K562 (cell line): Measurements from ENCODE around the gene GALNT7. TPM values are rescaled to one million over a fixed set of nuclear protein-coding genes. Genes with fewer than 3 reads are reported as not detected.

Source experiments
- ATAC-seq: fragments of 200-7000 bp; cut with Tn5 transposase; 3 replicates; pipeline ENCODE4 v1.9.1; 2020; ENCODE audit warnings: moderate library complexity
- BruUV-seq: library from RNA; stranded (reverse); fragments of 400-500 nt; replicated peaks from 2 replicates; lab custom pipeline; 2021; lab: Mats Ljungman, UMichigan
- CTCF ChIA-PET: fragments of 300-600 bp; formaldehyde crosslinking; extraction: SDS; loops from one replicate; lab custom pipeline; 2021; ENCODE audit warnings: low intra/inter-chr PET ratio; lab: Yijun Ruan, JAX
- POLR2A ChIA-PET: fragments of 300-600, 350-650 bp; sonication (Branson Sonifier 250); formaldehyde crosslinking; extraction: SDS; loops from one replicate; lab custom pipeline; 2021; ENCODE audit warnings: antibody characterized with exemption, inconsistent platforms; lab: Yijun Ruan, JAX
- DNase-seq, 4 experiments: peaks; one replicate each; pipeline versions ENCODE4 v3.0.0 to v3.0.0-alpha.2; 2011 to 2018; ENCODE audit warnings: low spot score in 3 of 4, mixed read lengths in 3 of 4; ENCODE audit errors: extremely low read depth in 1 of 4
- FAIRE-seq: peaks from 2 replicates; lab custom pipeline; 2011; peaks lifted over from hg19 to GRCh38; lab: Jason Lieb, UNC
- H2AFZ ChIP-seq: 2 replicates; pipeline ENCODE4 v1.6.0; 2011; ENCODE audit warnings: low read depth, low read length, control low read depth, inconsistent platforms
- H3K27ac ChIP-seq: fragments of 200-600 bp; 3 replicates; pipeline ENCODE4 v1.8.0; 2011; ENCODE audit warnings: low read depth, mild to moderate bottlenecking, control low read depth, inconsistent platforms, low read length, moderate library complexity, mixed read lengths; ENCODE audit errors: extremely low read depth
- H3K27me3 ChIP-seq, 2 experiments: fragments of 300-600 bp in 1 of 2; 2 replicates in 1 of 2; 3 replicates in 1 of 2; pipeline versions ENCODE4 v1.6.0 to v1.8.0; 2011; ENCODE audit warnings: inconsistent platforms in 2 of 2, low read length in 2 of 2, mild to moderate bottlenecking in 1 of 2, mixed read lengths in 1 of 2, moderate library complexity in 1 of 2; ENCODE audit not compliant: control insufficient read depth in 2 of 2, insufficient read depth in 2 of 2
- H3K36me3 ChIP-seq: fragments of 300-600 bp; 3 replicates; pipeline ENCODE4 v1.8.0; 2011; ENCODE audit warnings: mild to moderate bottlenecking, low read length, inconsistent platforms; ENCODE audit not compliant: control insufficient read depth, insufficient read depth
- H3K4me1 ChIP-seq, 2 experiments: fragments of 200-600 bp in 1 of 2; replicated peaks in 1 of 2; 2 replicates in 1 of 2; 3 replicates in 1 of 2; pipeline versions ENCODE4 v1.5.1 to v1.8.0; 2011; ENCODE audit warnings: inconsistent platforms in 2 of 2, low read length in 2 of 2, mild to moderate bottlenecking in 1 of 2, mixed read lengths in 1 of 2, moderate library complexity in 1 of 2; ENCODE audit not compliant: control insufficient read depth in 2 of 2, insufficient read depth in 2 of 2
- H3K4me2 ChIP-seq: 2 replicates; pipeline ENCODE4 v1.6.1; 2011; ENCODE audit warnings: low read length, control low read depth, inconsistent platforms, mixed read lengths; ENCODE audit not compliant: insufficient read depth
- H3K4me3 ChIP-seq: fragments of 200-600 bp; sonication (generic), shearing (Covaris generic); 2 replicates; pipeline ENCODE4 v1.5.1; 2016; ENCODE audit warnings: control low read depth, inconsistent platforms
- H3K79me2 ChIP-seq: fragments of 200-600 bp; 3 replicates; pipeline ENCODE4 v1.8.0; 2011; ENCODE audit warnings: low read length, inconsistent platforms; ENCODE audit not compliant: control insufficient read depth, insufficient read depth
- H3K9ac ChIP-seq, 2 experiments: 2 replicates each; pipeline versions ENCODE4 v1.6.0 to v1.6.1; 2011; ENCODE audit warnings: low read depth in 2 of 2, low read length in 2 of 2, control low read depth in 1 of 2, inconsistent platforms in 1 of 2, mild to moderate bottlenecking in 1 of 2, mixed read lengths in 1 of 2; ENCODE audit not compliant: insufficient read depth in 1 of 2
- H3K9me1 ChIP-seq: one replicate; pipeline ENCODE4 v1.6.0; 2011; ENCODE audit warnings: inconsistent platforms, mild to moderate bottlenecking, low read length, moderate library complexity; ENCODE audit not compliant: control insufficient read depth, insufficient read depth
- H3K9me3 ChIP-seq: replicated peaks from 2 replicates; pipeline ENCODE4 v1.5.1; 2011; ENCODE audit warnings: low read depth, low read length, inconsistent platforms; ENCODE audit not compliant: control insufficient read depth, insufficient read depth
- H4K20me1 ChIP-seq: replicated peaks from 2 replicates; pipeline ENCODE4 v1.6.1; 2011; ENCODE audit warnings: low read length, inconsistent platforms, mixed read lengths; ENCODE audit not compliant: control insufficient read depth, insufficient read depth
- ATF4 ChIP-seq: fragments of 450-650 bp; formaldehyde crosslinking; IDR thresholded peaks from 2 replicates; pipeline ENCODE4 v1.4.0; 2022; ENCODE audit warnings: mild to moderate bottlenecking, moderate library complexity
- HBP1 ChIP-seq: fragments of 450-650 bp; formaldehyde crosslinking; IDR thresholded peaks from 2 replicates; pipeline ENCODE4 v1.4.0; 2022; ENCODE audit warnings: missing genetic modification characterization
- L3MBTL2 ChIP-seq: fragments of 450-650 bp; IDR thresholded peaks from 2 replicates; pipeline ENCODE4 v1.6.1; 2016; ENCODE audit warnings: mild to moderate bottlenecking, moderate library complexity
- LCOR ChIP-seq: sonication (generic); formaldehyde crosslinking; IDR thresholded peaks from 2 replicates; pipeline ENCODE4 v1.8.0; 2022; ENCODE audit warnings: mild to moderate bottlenecking, missing genetic modification reagents
- NFE2 ChIP-seq: IDR thresholded peaks from 2 replicates; pipeline ENCODE4 v1.6.1; 2014; ENCODE audit warnings: antibody characterized with exemption, low read depth
- NFIC ChIP-seq: fragments of 450-650 bp; IDR thresholded peaks from 2 replicates; pipeline ENCODE4 v1.6.1; 2017; ENCODE audit warnings: mild to moderate bottlenecking, inconsistent platforms
- YBX1 ChIP-seq: fragments of 450-650 bp; IDR thresholded peaks from 2 replicates; pipeline ENCODE4 v1.7.1; 2016; ENCODE audit warnings: mild to moderate bottlenecking
- ZNF518B ChIP-seq: fragments of 250-450 bp; sonication (Bioruptor Pico); IDR thresholded peaks from 2 replicates; pipeline ENCODE4 v1.5.0; 2021; ENCODE audit warnings: mild to moderate bottlenecking, moderate library complexity
- WGBS: fragments of 100-300 bp; shearing (Covaris generic); methylation state at CpG from one replicate; pipeline ENCODE4 v1.1.6; 2016; ENCODE audit warnings: low coverage, mixed read lengths; ENCODE audit not compliant: insufficient coverage; ENCODE audit errors: missing lambda C conversion rate; 5-methylcytosine and 5-hydroxymethylcytosine counted together
- in situ Hi-C: fragments of 300-500 bp; cut with MboI; formaldehyde crosslinking; loops from 4 replicates; pipeline ENCODE4 v1.15.0; 2018; ENCODE audit warnings: inconsistent platforms, mixed read lengths
- intact Hi-C: fragments of 100-400 bp; cut with micrococcal nuclease; formaldehyde crosslinking; loops from 2 replicates; pipeline ENCODE4 v1.14.2; 2022
- polyA plus RNA-seq, 8 experiments: library from polyadenylated mRNA; depleted of rRNA in 4 of 8; stranded (reverse) in 5 of 8; unstranded in 3 of 8; fragments of >200 nt; fragmentation: Nextera tagmentation in 2 of 8; fragmentation: Illumina TruSeq in 1 of 8; extraction: Ambion mirVana in 2 of 8; extraction: Trizol in 1 of 8; gene quantifications; 2 replicates each; pipeline versions ENCODE4 v1.2.1 to v1.2.3, GENCODE V29; 2011 to 2014; ENCODE audit warnings: inconsistent platforms in 1 of 8, missing spikeins in 1 of 8
- total RNA-seq, 7 experiments: library from RNA; depleted of rRNA in 6 of 7; stranded (reverse); fragments of >200 nt in 6 of 7; fragmentation: Illumina TruSeq in 2 of 7; extraction: Trizol in 2 of 7; gene quantifications; 2 replicates each; pipeline versions ENCODE4 v1.2.1 to v1.2.3, GENCODE V29; 2011 to 2021; ENCODE audit warnings: low replicate concordance in 1 of 7

GALNT7 gene
- total and polyA plus RNA-seq, 9 of the 15 experiments (the other 6 are each of a cell fraction or from before 2014, with no cell fraction given) = 16.7 to 38.7 (median 31.1) TPM

GRCh38 chr4:173171987-173172386 lies 3.4 kb downstream of the GALNT7 start:
- Histone ChIP-seq H3K79me2 (peaks cover 96% of the 10 kb centered on the region), H3K4me3 (no peak overlapping the region), H3K27ac (no peak overlapping the region), H3K27me3 (no peaks in the 10 kb centered on the region), H3K4me1 (peaks cover 23 to 56% of the 10 kb centered on the region in 2 experiments), H2AFZ (no peak overlapping the region), H3K36me3 (no peaks in the 10 kb centered on the region), H4K20me1 (no peaks in the 10 kb centered on the region), H3K9me3 (no peaks in the 10 kb centered on the region), H3K4me2 (no peak overlapping the region), H3K9ac (no peak overlapping the region), H3K9me1 (no peaks in the 10 kb centered on the region)
- DNase-seq = no peak
- ChIA-PET CTCF (no interaction called here), POLR2A (interaction anchor here (1.3 kb wide), 1 partner anchor 9 kb away, joined by 3 read pairs; no protein-coding TSS in a partner anchor)
- WGBS = 52% methylated on average over 8 of the region's 8 CpGs
- no peak for ATAC-seq
- in situ Hi-C loops = no loop called here
- BruUV-seq = no TSS peak
- TF ChIP-seq NFIC = peak; percentile 70
- TF ChIP-seq LCOR (CRISPR knock-in tag) = 0 out of 2 replicates have a peak, but pooled peaks have one; percentile 24
- TF ChIP-seq NFE2 = no peak
- intact Hi-C loops = loop anchor here (1.0 to 5.0 kb wide), 5 partner anchors 45 to 147 kb away; no protein-coding TSS in a partner anchor
- FAIRE-seq = no peak

GRCh38 chr4:173174184-173174583 lies 5.6 kb downstream of the GALNT7 start:
- H3K27me3 ChIP-seq = no peaks in the 10 kb centered on the region
- peak overlapping the region; percentile 59 for H3K4me2 ChIP-seq
- H3K4me1 ChIP-seq = peaks cover 14 to 56% of the 10 kb centered on the region in 2 experiments
- CTCF ChIA-PET = interaction anchor here (0.6 kb wide), 1 partner anchor 195 kb away, joined by 4 read pairs; no protein-coding TSS in a partner anchor
- FAIRE-seq = no peak
- intact Hi-C loops = loop anchor here (5.0 kb wide), 2 partner anchors 43 to 128 kb away; no protein-coding TSS in a partner anchor
- no peaks in the 10 kb centered on the region for H3K9me1 ChIP-seq
- WGBS = 12% methylated on average over 2 of the region's 2 CpGs
- peak overlapping the region in 1 of 2 experiments; percentile 15; a peak in 1 of 4 replicates for H3K9ac ChIP-seq
- H2AFZ ChIP-seq = no peak overlapping the region
- H3K9me3 ChIP-seq = no peaks in the 10 kb centered on the region
- no peaks in the 10 kb centered on the region for H4K20me1 ChIP-seq
- no TSS peak for BruUV-seq
- no peaks in the 10 kb centered on the region for H3K36me3 ChIP-seq
- ATAC-seq = no peak
- peak overlapping the region; percentile 52; the same call in 2 of the 3 replicates for H3K27ac ChIP-seq
- peaks cover 99% of the 10 kb centered on the region for H3K79me2 ChIP-seq
- DNase-seq = no peak
- POLR2A ChIA-PET = interaction anchor here (1.0 kb wide), 1 partner anchor 229 kb away, joined by 3 read pairs; no protein-coding TSS in a partner anchor
- no peak overlapping the region for H3K4me3 ChIP-seq
- in situ Hi-C loops = no loop called here
- TF ChIP-seq ATF4 (no peak), HBP1 (CRISPR knock-in tag) (no peak), YBX1 (no peak), L3MBTL2 (0 out of 2 replicates have a peak, but pooled peaks have one; percentile 28), ZNF518B (no peak)
